Tongue (tissue), 2 donors: ENCODE results near the gene AADACL3. TPM values are rescaled to one million over a fixed set of nuclear protein-coding genes. Genes with fewer than 3 reads are reported as not detected.
"Not testable (repeated sequence)": the region's sequence is repeated elsewhere in the genome, so short reads cannot be mapped to it uniquely, and the experiment has no call there.

Experiments used
- DNase-seq: peaks from one replicate; pipeline ENCODE4 v3.0.0-alpha.2; 2015
- total RNA-seq: library from RNA; depleted of rRNA; stranded (reverse); fragments of >200 nt; gene quantifications from one replicate; pipeline ENCODE4 v1.2.3, GENCODE V29; 2014

AADACL3 gene
- total RNA-seq, 1 donor from 2014 or later, result not detected

DNA sequence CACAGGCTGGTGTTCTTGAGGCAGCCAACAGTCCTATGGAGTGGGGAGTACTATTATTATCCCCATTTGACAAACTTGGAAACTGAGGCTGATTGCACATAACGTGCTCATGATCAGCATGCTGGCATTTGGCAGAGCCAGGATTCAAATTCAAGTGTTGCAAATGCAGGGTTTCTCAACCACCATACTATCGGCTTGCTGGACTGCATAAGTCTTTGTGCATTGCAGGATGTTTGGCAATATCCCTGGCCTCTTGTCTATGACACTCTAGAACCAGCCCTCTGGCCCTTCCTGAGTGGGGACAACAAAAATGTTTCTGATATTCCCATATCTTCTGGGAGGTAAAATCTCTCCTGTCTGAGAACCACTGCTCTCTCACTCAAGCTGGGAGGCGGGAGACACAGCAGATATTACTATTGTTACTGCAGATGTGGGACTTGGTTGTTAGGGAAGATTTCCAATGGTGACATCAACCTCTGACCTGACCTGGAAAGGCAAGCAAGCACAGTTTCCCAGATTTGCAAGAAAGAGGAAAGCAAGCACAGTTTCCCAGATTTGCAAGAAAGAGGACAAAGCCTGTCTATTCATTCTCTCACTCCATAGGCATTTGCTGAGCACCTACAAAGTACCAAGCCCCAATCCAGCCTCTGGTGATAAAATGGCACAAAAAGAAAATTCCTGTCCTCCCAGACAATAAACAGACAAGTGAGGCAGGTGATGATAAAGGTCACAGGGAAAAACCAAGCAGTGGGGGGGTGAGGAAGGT lies 1.0 kb upstream of the AADACL3 start:
- no peak for DNase-seq

DNA sequence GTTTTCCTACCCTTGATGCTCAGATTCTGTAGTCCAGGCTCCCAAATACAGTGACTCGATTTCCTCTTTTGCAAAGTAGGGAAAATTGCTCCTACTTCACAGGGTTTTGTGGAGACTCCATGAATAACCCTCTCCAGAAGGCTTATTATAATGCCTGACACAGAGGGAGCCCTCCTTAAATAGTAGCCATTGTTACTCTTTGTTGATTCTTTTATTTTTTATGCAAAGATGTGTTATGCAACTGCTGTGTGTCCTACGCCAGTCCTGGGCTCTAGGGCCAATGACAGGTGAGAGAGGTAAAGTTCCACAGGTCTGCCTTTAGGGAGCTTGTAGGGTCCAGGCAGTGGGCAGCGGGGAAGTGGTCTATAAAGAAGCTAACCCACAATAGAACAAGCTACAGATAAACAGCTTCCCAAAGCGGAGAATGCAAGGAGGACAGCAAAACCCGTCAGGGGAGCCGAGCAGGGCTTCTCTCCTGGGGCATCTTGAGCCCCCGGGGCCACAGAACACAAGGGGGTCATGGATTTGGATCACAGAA lies 1.5 kb downstream of the AADACL3 start:
- DNase-seq, result no peak

DNA sequence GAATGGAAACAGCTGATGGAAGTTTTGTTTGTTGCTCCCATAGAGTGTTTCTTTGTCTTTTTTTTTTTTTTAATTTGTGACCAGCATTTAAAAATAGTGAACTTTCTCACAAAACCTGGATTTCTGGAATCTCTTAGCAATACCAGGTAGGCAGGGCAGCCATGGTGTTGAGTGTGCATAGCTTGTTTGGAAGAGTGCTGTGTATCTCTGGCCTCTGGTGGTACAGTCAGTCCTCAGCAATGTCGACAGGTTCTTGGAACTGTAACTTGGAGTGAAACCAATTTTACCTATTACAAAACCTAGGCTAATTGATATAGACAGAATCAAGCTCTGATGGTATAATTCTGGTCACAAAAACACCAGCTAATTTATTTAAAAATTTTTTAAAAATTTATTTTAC lies 6.7 kb downstream of the AADACL3 start:
- no peak for DNase-seq

DNA sequence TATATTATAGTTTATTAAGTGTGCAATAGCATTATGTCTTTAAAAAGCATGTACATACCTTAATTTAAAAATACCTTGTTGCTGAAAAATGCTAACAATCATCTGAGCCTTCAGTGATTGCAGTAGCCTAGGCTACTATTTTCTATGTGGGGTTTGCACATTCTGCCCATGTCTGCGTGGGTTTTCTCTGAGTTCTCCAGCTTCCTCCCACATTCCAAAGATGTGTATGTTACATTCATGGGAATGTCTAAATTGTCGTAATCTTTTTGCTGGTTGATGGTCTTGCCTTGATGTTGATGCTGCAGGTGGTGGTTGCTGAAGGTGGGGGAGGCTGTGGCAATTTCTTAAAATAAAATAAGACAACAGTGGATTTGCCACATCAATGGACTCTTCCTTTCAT lies 12.5 kb downstream of the AADACL3 start:
- no peak for DNase-seq

DNA sequence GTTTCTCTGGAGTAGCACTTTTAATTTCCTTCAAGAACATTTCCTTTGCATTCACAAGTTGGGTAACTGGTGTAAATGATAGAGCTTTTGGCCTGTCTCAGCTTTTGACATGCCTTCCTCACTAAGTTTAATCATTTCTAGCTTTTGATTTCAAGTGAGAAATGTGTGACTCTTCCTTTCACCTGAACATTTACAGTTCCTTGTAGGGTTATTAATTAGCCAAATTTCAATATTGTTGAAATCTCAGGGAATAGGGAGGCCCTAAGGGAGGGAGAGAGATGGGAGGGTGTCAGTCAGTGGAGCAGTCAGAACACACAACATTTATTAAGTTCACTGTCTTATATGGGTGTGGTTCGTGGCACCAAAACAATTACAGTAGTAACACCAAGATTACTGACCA lies 14.2 kb downstream of the AADACL3 start:
- no peak for DNase-seq

DNA sequence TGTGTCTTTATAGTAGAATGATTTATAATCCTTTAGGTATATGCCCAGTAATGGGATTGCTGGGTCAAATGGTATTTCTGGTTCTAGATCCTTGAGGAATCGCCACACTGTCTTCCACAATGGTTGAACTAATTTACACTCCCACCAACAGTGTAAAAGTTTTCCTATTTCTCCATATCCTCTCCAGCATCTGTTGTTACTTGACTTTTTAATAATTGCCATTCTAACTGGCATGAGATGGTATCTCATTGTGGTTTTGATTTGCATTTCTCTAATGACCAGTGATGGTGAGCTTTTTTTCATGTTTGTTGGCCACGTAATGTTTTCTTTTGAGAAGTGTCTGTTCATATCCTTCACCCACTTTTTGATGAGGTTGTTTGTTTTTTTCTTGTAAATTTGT lies 15.2 kb downstream of the AADACL3 start:
- DNase-seq, result not testable (repeated sequence)

DNA sequence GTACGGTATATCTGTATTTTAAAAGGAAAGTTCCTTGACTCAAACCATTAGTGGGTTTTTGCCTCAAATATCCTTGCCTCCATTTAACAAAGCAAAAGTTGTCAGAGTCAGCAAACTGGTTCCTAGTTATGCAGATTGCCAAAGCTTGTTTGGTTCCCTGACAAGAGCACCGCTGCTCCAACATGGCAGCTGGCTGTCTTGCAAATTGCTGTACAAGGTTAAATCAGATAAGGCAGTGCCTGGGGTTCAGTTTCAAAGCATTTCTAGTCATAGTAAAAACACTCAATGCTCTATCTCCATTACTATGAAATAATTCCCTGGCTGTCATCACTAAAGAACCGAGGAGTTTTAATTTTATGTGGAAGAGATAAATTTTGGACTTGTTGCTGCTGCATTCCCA lies 18.7 kb downstream of the AADACL3 start:
- DNase-seq, result no peak

DNA sequence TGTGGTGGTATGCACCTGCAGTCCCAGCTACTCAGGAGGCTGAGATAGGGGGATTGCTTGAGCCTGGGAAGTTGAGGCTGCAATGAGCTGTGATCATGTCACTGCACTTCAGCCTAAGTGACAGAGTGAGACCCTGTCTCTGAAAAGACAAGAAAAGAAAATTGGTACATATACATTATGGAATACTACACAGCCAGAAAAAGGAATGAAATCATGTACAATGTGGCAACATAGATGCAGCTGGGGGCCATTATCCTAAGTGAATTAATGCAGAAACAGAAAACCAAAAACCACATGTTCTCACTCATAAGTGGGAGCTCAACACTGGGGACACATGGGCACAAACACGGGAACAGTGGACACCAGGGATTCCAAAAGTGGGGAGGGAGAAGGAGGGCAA lies 23.0 kb downstream of the AADACL3 start:
- no peak for DNase-seq

DNA sequence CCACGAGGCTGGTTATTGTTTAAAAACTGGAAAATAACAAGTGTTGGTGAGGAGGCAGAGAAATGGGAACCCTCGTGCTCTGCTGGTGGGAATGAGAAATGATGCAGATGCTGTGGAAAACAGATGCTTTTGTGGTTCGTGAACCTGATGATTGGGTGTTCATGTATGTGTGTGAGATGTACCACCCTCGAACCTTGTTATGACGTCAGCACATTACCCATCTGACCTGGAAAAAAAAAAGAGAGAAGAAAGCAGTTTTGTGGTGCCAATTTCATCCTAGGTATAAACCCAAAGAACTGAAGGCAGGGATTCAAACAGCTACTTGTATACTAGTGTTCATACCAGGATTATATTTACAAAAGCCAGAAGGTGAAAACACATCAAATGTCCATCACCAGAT lies 23.7 kb downstream of the AADACL3 start:
- no peak for DNase-seq

DNA sequence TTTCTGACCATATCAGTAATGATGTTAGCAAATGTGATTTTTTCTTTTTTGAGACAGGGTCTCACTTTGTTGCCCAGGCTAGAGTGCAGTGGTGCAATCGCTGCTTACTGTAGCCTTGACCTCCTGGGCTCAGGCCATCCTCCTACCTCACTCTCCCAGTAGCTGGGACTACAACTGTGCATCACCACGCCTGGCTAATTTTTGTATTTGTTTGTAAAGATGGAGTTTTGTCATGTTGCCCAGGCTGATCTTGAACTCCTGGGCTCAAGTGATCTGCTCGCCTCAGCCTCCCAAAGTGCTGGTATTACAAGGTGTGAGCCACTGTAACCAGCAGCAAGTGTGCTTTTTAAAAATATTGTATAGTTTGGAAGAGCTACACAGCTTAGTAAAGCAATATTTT lies 26.0 kb downstream of the AADACL3 start:
- no peak for DNase-seq

DNA sequence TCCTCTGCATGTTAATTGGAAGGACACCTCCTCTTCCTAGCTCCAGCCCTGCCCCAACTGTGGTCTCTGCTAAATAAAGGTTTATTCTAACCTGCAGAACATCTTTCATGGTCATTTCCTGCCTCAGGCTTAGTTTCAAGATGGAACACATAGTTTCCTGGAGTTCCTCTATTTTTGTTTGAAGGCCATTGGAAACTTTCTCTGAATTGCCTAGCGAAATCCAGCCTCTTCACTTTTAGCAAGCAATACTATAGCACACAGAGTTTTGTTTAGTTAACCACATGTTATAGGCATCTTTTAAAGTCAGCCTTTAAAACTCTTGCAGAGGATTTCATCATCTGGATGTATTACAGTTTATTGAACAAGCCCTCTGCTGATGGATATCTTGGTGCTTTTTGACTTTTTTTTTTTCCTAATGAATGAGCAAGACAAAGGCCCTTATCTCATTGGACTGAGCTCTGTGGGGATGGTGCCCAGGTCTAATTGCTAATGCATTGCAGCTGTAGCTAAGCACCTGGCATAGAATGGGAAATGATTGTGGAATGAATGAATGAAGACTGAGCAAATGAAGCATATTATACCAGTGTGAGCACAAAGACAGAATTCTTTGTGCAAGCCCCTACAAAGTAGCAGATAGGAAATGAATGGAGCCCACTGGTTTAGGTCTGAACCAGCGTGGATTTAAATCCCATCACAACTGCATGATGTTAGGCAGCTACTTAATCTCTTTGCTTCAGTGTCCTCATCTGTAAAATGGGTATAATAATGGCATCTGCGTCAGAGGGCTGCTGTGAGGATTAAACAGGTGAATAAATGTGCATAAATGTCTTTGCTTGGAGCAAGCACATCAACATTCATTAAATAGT lies 29.4 kb downstream of the AADACL3 start:
- no peak for DNase-seq

DNA sequence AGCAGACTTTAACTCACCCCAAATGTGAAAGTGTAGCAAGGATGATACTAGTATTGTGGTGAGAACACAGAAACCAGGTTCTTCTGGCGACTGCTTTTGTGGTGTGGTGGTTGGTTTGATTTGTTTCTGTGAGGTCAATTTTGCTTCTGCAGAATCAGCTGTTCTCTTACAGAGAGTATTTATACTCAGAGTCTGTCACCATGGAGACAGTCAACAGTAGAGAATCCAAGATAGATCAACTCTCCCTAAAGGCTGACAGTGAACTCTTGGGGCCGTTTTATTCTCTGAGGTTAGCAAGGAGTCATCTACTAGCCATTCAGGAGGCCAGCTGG lies 30.0 kb downstream of the AADACL3 start, which contains the start of gene CFAP107:
Gene CFAP107 (plus strand): TSS at position 209 of the 332 bp plus-strand sequence. CDS start 231 bp downstream, outside the sequence.
- peak; percentile 37 for DNase-seq

DNA sequence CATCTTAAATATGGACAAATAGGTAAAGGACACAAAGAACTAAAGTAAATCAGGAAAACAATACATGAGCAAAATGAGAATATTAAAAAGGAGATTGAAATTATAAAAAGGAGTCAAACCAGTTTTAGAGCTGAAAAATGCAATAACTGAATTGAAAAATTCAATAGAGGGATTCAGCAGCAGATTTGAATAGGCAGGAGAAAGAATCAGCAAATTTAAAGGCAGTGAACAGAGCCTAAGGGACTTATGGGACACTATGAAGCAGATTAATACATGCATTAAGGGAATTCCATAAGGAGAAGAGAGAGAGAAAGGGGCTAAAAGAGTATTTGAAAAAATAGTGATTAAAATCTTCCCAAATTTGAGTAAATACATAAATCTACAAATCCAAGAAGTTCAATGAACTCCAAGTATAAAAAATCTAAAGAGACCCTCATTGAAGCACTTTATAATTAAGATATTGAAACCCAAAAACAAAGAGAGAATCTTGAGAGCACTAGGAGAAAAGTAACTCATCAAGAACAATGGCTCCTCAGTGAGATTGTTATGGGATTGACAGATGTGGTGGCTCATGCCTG lies 33.0 kb downstream of the AADACL3 start:
- DNase-seq, result no peak

DNA sequence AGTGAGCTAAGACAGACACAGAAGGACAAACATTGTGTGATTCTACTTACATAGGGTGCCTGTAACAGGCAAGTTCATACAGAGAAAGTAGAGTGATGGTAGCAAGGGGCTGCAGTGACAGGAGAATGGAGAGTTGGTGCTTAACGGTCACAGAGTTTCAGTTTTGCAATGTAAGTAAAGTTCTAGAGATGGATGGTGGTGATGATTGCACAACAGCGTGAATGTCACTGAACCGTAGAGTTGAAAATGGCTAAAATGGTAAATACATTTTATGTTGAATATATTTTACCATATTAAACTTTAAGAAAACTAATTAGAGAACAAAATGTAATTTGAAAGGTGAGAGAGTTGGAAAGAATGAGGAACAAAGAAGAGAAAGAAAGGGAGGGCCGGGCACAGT lies 38.8 kb downstream of the AADACL3 start:
- no peak for DNase-seq

DNA sequence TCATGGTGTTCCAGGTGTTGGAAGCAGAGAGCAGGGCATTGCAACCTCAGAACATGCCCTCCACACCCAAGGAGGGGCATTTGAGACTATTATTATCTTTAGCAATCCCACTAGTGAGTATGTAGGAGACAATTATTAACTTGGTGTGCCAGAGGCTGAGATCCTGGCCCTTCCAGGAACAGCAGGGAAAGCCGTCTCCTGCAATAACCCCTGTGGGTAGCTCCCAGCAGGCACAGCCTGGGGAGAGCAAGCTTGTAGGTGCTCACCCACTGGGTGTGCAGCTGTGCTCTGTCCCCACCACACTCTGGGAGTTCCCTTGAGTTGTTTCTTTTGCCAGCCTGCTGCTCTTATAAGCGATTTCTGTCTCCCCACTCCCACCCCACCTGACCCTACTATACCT lies 40.4 kb downstream of the AADACL3 start:
- DNase-seq, result no peak

DNA sequence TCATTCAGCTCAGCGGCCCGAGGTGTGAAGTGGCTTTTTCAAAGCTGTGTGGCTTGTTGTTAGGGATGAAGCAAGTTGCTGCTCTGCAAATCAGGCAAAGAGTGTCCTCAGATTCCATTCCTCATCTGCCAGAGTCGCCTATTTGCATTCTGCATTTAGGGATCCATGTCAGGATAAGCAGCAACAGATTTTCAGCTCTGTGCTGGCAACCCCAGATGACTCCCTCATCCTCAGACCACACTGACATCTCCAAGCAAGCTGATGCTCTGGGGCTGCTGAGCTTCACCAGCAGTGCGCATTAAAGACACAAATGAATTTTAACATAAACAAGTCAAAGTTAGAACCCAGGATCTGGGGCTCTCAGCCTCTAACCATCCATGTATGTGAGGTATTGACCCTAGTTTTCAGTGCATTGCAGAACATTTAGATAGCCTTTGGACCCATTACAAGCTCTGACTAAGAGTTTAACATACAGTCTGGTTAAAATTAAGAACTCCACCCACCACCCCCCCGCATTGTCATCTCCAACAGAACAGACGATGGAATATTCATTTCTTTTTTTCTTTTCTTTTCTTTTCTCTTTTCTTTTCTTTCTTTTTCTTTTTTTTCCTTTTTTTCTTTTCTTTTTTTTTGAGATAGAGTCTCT lies 41.0 kb downstream of the AADACL3 start:
- no peak for DNase-seq

DNA sequence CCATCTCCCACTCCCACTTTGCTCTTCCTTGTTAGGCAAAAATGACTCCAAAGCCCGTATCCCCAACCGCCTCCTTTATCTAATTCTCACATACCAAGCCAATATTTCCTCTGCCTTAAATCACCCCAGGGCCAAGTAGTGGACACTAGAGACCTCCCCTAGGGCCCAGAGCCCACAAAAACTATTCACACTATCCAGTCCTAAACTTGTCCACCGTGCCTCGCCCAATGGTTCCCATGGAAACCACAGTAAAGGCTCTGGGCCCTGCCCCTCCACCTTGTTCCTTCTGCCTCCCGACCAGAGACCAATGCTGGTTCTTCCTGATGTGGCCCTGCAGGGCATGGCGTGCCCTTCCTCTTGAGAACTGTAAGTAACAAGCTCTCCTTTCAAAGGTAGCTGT lies 41.9 kb downstream of the AADACL3 start:
- DNase-seq, result no peak

DNA sequence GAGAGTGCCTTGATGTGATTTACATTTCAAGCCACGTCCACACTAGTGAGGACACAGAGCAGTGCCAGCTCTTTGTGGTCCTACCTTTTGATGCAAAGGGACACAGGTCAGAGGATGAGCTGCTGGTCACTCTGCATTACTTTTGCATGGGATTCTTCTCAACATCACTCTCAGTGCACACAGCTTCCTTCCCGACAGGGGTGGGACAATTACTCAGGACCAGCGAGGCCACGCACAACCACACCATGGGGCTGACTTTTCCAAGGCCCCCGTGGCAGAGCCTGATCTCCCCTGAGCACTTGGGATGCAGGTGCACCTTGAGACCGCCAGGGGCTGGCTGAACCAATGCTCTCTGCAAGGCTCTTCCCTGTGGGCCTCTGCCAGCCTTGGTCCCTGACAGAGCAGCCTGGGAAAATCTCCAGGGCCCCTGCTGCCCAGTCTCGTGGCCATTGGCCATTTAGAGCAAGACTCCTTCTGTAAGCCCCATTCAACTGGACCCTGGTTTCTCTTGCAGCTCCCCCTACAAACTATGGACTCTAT lies 44.4 kb downstream of the AADACL3 start:
- DNase-seq, result no peak

DNA sequence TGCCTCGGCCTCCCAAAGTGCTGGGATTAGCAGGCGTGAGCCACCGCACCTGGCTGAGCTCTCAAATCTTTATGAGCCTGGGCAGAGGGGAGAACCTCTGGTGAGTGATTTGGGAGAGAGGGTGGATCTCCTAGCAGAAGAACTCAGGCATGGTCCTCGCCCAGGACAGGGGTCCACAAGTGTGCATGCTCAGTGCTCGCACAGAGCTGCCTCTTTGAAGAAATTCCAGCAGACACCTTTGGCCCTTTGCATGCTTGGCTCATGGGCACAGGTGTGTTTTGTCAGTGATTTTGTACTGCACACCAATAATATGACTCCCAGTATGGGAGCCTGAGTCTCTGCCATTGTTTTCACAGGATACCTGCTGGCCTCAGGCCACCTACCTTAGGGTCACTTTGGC lies 45.9 kb downstream of the AADACL3 start:
- DNase-seq, result no peak

DNA sequence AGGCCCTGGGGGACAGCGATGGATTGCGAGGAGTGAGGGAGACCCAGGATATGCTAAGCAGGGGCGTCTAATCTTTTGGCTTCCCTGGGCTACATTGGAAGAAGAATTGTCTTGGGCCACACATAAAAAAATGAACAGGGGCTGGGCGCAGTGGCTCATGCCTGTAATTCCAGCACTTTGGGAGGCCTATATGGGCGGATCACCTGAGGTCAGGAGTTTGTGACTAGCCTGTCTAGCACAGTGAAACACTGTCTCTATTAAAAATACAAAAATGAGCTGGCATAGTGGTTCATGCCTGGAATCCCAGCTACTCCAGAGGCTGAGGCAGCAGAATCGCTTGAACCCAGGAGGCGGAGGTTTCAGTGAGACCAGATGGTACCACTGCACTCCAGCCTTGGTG lies 46.9 kb downstream of the AADACL3 start:
- no peak for DNase-seq

DNA sequence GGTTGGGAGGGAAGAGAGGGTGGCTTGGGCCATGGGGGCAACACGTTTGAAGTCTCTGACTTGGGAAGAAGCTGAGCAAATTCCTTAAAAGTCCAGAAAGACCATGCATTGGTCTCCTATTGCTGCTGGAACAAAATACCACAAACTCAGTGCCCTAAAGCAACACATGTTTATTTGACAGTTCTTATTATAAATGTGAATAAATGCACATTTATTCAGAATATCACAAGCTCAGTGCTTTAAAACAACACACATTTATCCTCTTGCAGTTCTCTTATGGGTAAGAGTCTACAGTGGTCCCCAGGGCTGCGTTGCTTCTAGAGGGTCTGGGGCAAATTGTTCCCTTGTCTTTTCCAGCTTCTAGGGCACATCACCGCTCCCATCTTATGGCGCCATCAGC lies 47.6 kb downstream of the AADACL3 start:
- DNase-seq, result no peak

DNA sequence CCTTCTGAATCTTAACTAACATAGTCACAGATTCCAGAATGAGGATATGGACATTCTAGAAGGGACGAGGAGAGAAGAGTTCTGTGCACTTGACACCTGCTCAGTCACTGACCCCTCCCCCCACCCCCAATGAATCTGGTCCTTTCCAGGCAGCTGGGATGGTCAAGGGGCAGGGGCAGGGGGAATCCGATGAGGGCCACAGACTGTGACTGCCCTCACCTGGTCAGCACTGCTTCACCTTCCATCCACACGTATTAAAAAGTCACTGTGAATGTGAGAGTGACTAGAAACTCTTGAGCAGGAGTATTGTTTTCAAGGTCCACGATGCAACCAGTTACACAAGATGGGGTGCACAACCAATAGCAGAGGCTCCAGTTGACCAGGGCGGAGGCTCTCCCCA lies 48.1 kb downstream of the AADACL3 start:
- DNase-seq, result no peak
